ENCODE measurements around the gene JARID2. TPM values are rescaled to one million over a fixed set of nuclear protein-coding genes. Genes with fewer than 3 reads are reported as not detected.

The JARID2 gene
- total RNA-seq, 1 donor from 2014 or later = 17.9 TPM

DNA sequence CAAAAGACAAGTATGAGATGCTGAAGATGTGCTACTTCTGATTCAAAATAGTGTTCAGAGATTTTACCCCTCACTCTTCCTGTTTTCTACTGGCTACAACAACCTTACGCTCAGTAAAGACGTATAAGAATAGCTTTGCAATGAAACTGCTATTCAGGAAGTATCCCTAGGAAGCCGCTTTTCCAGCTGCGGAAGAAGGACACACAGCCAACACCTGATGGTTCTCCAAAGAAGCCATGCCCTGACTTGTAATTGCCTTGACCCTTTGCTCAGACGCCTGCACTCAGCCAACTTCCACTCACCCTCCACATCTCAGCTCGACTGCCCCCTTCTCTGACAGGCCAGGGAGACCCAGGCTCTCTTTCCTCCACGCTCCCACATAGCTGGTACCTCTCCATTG, 305.4 kb downstream of the JARID2 start:
- Histone ChIP-seq H3K4me1 (peaks cover 14% of the 10 kb centered on the region), H3K36me3 (no peaks in the 10 kb centered on the region), H3K4me3 (no peak overlapping the region), H3K27me3 (no peaks in the 10 kb centered on the region), H3K9me3 (no peaks in the 10 kb centered on the region), H3K27ac (no peak overlapping the region)
- no peak for TF ChIP-seq POLR2AphosphoS5 (IDR thresholded peaks at IDR 0.05; ENCODE audit: insufficient read depth in 1 of 2, low read depth in 1 of 2)
- no peak for TF ChIP-seq POLR2A (IDR thresholded peaks at IDR 0.05)
- TF ChIP-seq, protein P1, sequence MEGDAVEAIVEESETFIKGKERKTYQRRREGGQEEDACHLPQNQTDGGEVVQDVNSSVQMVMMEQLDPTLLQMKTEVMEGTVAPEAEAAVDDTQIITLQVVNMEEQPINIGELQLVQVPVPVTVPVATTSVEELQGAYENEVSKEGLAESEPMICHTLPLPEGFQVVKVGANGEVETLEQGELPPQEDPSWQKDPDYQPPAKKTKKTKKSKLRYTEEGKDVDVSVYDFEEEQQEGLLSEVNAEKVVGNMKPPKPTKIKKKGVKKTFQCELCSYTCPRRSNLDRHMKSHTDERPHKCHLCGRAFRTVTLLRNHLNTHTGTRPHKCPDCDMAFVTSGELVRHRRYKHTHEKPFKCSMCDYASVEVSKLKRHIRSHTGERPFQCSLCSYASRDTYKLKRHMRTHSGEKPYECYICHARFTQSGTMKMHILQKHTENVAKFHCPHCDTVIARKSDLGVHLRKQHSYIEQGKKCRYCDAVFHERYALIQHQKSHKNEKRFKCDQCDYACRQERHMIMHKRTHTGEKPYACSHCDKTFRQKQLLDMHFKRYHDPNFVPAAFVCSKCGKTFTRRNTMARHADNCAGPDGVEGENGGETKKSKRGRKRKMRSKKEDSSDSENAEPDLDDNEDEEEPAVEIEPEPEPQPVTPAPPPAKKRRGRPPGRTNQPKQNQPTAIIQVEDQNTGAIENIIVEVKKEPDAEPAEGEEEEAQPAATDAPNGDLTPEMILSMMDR (IDR thresholded peaks at IDR 0.05) = no peak
- intact Hi-C loops (cut with DNase I) = loop anchor here (5.0 kb wide), 1 partner anchor 1569 kb away; no protein-coding TSS in a partner anchor
- DNase-seq (ENCODE audit: extremely low spot score in 2 of 2) = no peak

DNA sequence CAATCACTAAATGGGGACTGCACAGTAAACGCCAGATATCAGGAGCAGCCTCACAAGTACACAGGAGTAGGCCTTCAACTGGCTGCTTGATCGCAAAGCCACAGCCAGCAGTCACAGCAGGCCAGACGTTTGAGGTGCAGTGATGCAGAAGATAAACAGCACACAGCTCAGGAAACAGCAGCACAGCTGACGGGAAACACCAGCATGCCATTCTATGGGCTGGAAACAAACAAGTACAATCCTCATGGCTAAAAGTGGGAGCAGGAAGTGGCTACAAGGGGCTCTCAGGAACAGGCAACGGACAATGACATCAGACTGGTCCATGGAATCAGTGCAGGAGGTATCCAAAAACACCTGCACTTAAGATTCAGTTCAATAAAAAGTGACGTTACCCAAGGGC, 305.9 kb downstream of the JARID2 start:
- Histone ChIP-seq H3K4me1 (peaks cover 14% of the 10 kb centered on the region), H3K36me3 (no peaks in the 10 kb centered on the region), H3K27ac (no peak overlapping the region), H3K27me3 (no peaks in the 10 kb centered on the region), H3K4me3 (no peak overlapping the region), H3K9me3 (no peaks in the 10 kb centered on the region)
- intact Hi-C loops (cut with DNase I) = loop anchor here (5.0 kb wide), 1 partner anchor 1569 kb away; no protein-coding TSS in a partner anchor
- DNase-seq (ENCODE audit: extremely low spot score in 2 of 2) = no peak
- TF ChIP-seq POLR2A (IDR thresholded peaks at IDR 0.05) = no peak
- TF ChIP-seq POLR2AphosphoS5 (IDR thresholded peaks at IDR 0.05; ENCODE audit: insufficient read depth in 1 of 2, low read depth in 1 of 2) = no peak
- TF ChIP-seq, protein P1 (IDR thresholded peaks at IDR 0.05) = no peak

DNA sequence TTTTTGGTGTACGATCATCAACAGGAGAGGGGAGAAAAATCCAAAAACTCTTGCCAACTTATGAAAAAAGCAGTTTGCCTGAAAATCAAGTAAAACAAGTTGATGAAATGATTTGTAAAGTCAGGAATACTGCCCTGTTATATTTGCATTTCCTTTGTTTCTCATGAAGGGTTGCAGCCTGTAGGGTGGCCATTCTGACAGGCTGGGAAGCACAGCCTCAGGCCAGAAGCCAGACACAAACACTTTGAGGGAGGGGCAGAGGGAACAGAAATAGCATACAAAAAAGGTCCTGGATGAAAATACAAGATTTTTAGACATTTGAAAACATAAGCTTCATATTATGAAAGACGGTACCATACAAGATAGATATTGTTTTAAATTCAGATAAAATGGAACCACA, 307.2 kb downstream of the JARID2 start:
- H3K27ac ChIP-seq = no peak overlapping the region
- H3K9me3 ChIP-seq = no peaks in the 10 kb centered on the region
- H3K36me3 ChIP-seq = no peaks in the 10 kb centered on the region
- peaks cover 14% of the 10 kb centered on the region for H3K4me1 ChIP-seq
- H3K4me3 ChIP-seq = no peak overlapping the region
- TF ChIP-seq POLR2AphosphoS5 (IDR thresholded peaks at IDR 0.05; ENCODE audit: insufficient read depth in 1 of 2, low read depth in 1 of 2) (no peak), POLR2A (IDR thresholded peaks at IDR 0.05) (no peak)
- TF ChIP-seq, protein P1 (IDR thresholded peaks at IDR 0.05) = no peak
- intact Hi-C loops (cut with DNase I) = loop anchor here (5.0 kb wide), 1 partner anchor 1571 kb away; no protein-coding TSS in a partner anchor
- H3K27me3 ChIP-seq = no peaks in the 10 kb centered on the region
- no peak for DNase-seq (ENCODE audit: extremely low spot score in 2 of 2)

DNA sequence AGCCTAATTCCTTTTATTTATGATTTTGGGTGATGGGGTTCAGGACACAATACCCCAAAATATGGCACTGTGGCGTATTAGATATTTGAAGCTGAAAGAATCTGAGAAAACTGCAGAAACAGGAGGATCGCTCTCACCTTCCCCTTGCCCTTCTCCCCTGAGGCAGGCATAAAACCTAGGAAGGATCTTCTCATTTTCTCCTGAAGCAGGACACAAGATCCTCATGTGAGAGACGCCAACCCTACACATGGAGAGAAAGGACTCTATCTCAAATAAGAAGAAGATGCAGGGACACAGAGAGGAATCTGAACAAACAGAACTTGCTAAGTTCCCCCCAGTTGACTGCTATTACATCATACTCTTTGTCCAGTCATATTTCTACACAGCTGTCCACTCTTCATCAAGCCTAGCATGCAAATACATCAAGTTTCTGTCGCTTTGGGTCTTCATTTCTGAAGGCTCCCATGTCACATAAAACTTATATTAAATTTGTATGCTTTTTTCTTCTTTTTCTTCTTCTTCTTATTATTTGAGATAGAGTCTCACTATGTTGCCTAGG, 307.9 kb downstream of the JARID2 start:
- H3K36me3 ChIP-seq = no peaks in the 10 kb centered on the region
- H3K4me1 ChIP-seq = peaks cover 14% of the 10 kb centered on the region
- H3K9me3 ChIP-seq = no peaks in the 10 kb centered on the region
- H3K27ac ChIP-seq = no peak overlapping the region
- no peak for DNase-seq (ENCODE audit: extremely low spot score in 2 of 2)
- TF ChIP-seq, protein P1 (IDR thresholded peaks at IDR 0.05) = no peak
- no peak for TF ChIP-seq POLR2AphosphoS5 (IDR thresholded peaks at IDR 0.05; ENCODE audit: insufficient read depth in 1 of 2, low read depth in 1 of 2)
- no peak for TF ChIP-seq POLR2A (IDR thresholded peaks at IDR 0.05)
- intact Hi-C loops (cut with DNase I) = loop anchor here (5.0 kb wide), 1 partner anchor 1572 kb away; no protein-coding TSS in a partner anchor
- no peak overlapping the region for H3K4me3 ChIP-seq
- no peaks in the 10 kb centered on the region for H3K27me3 ChIP-seq

DNA sequence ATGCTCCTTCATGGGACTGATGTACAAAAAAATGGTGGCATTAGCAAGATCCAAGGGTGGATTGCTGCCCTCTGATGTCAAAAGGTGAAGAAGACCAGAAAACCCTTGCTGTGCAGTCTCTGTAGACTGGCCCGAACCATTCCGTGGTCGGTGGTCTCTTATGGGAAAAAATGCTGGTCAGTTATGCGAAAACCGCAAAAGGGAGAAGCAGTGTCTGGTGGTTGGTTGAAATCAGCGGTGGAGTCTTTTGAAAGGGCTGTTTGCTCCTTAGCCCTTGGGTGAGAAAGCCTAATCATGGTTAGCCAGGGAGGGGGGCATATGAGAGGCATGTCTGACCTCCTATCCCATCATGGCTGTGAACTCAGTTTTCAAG, 308.8 kb downstream of the JARID2 start:
- peaks cover 14% of the 10 kb centered on the region for H3K4me1 ChIP-seq
- intact Hi-C loops (cut with DNase I) = loop anchor here (5.0 kb wide), 1 partner anchor 1572 kb away; no protein-coding TSS in a partner anchor

More for the DNA sequence above, 308.8 kb downstream of the JARID2 start:
- no peaks in the 10 kb centered on the region for H3K27me3 ChIP-seq
- no peak for TF ChIP-seq POLR2AphosphoS5 (IDR thresholded peaks at IDR 0.05; ENCODE audit: insufficient read depth in 1 of 2, low read depth in 1 of 2)
- no peak for TF ChIP-seq POLR2A (IDR thresholded peaks at IDR 0.05)
- TF ChIP-seq, protein P1 (IDR thresholded peaks at IDR 0.05) = no peak
- DNase-seq (ENCODE audit: extremely low spot score in 2 of 2) = no peak
- H3K27ac ChIP-seq = no peak overlapping the region
- no peaks in the 10 kb centered on the region for H3K36me3 ChIP-seq
- no peaks in the 10 kb centered on the region for H3K9me3 ChIP-seq
- H3K4me3 ChIP-seq = no peak overlapping the region
